IMR-90 (cell line): ENCODE results near the gene PLCB2. TPM values are rescaled to one million over a fixed set of nuclear protein-coding genes. Genes with fewer than 3 reads are reported as not detected.

ENCODE experiments used
- ATAC-seq: fragments of 200-7000 bp; cut with Tn5 transposase; 2 replicates; pipeline ENCODE4 v1.9.1; 2020; ENCODE audit warnings: low read depth, mild to moderate bottlenecking, moderate library complexity
- BruUV-seq: library from RNA; stranded (reverse); fragments of 400-500 nt; replicated peaks from 2 replicates; lab custom pipeline; 2021; lab: Mats Ljungman, UMichigan
- CTCF ChIA-PET: fragments of 300-600 bp; formaldehyde crosslinking; extraction: SDS; loops from one replicate; lab custom pipeline; 2021; ENCODE audit warnings: antibody characterized with exemption; lab: Yijun Ruan, JAX
- POLR2A ChIA-PET: fragments of 300-600 bp; sonication (Branson Sonifier 250); formaldehyde crosslinking; loops from one replicate; lab custom pipeline; 2022; ENCODE audit warnings: antibody characterized with exemption; ENCODE audit not compliant: unreplicated experiment; lab: Charles Lee
- DNase-seq: peaks from one replicate; pipeline ENCODE4 v3.0.0; 2013
- H2AFZ ChIP-seq: replicated peaks from 2 replicates; pipeline ENCODE3; 2013; ENCODE audit warnings: low read length, mild to moderate bottlenecking; ENCODE audit not compliant: poor library complexity
- H2AK5ac ChIP-seq: 2 replicates; pipeline ENCODE4 v1.6.1; 2013; ENCODE audit warnings: low read depth, low read length, inconsistent platforms
- H2AK9ac ChIP-seq: replicated peaks from 2 replicates; pipeline ENCODE3; 2013; ENCODE audit warnings: mild to moderate bottlenecking, low read depth, low read length, moderate library complexity; ENCODE audit not compliant: poor library complexity
- H2BK120ac ChIP-seq: 2 replicates; pipeline ENCODE4 v1.6.1; 2013; ENCODE audit warnings: low read depth, low read length, inconsistent platforms
- H2BK15ac ChIP-seq: 3 replicates; pipeline ENCODE4 v1.6.1; 2013; ENCODE audit warnings: low read depth, low read length, inconsistent platforms
- H2BK20ac ChIP-seq: 2 replicates; pipeline ENCODE4 v1.6.1; 2013; ENCODE audit warnings: low read depth, mild to moderate bottlenecking, inconsistent platforms, low read length, moderate library complexity
- H2BK5ac ChIP-seq: 2 replicates; pipeline ENCODE4 v1.6.1; 2013; ENCODE audit warnings: mild to moderate bottlenecking, low read depth, low read length, inconsistent platforms; ENCODE audit not compliant: poor library complexity, severe bottlenecking
- H3K14ac ChIP-seq: replicated peaks from 2 replicates; pipeline ENCODE4 v1.6.1; 2013; ENCODE audit warnings: low read depth, low read length, inconsistent platforms
- H3K18ac ChIP-seq: 2 replicates; pipeline ENCODE4 v1.6.1; 2013; ENCODE audit warnings: low read depth, low read length, control low read depth
- H3K23ac ChIP-seq: 2 replicates; pipeline ENCODE4 v1.6.1; 2013; ENCODE audit warnings: low read depth, low read length, inconsistent platforms
- H3K27ac ChIP-seq: 2 replicates; pipeline ENCODE4 v1.5.1; 2013; ENCODE audit warnings: mild to moderate bottlenecking, control low read depth, low read length; ENCODE audit not compliant: insufficient read depth
- H3K27me3 ChIP-seq: 2 replicates; pipeline ENCODE4 v1.6.1; 2013; ENCODE audit warnings: low read length; ENCODE audit not compliant: control insufficient read depth, insufficient read depth
- H3K36me3 ChIP-seq: 2 replicates; pipeline ENCODE4 v1.6.1; 2013; ENCODE audit warnings: low read length, mixed read lengths; ENCODE audit not compliant: control insufficient read depth, insufficient read depth
- H3K4ac ChIP-seq: 2 replicates; pipeline ENCODE4 v1.6.1; 2013; ENCODE audit warnings: low read depth, low read length, inconsistent platforms
- H3K4me1 ChIP-seq: 2 replicates; pipeline ENCODE4 v1.6.1; 2013; ENCODE audit warnings: low read length, mixed read lengths; ENCODE audit not compliant: control insufficient read depth, insufficient read depth
- H3K4me2 ChIP-seq: 2 replicates; pipeline ENCODE4 v1.6.1; 2013; ENCODE audit warnings: low read depth, mild to moderate bottlenecking, control low read depth, low read length, moderate library complexity
- H3K4me3 ChIP-seq: 2 replicates; pipeline ENCODE4 v1.5.1; 2013; ENCODE audit warnings: low read depth, mild to moderate bottlenecking, control low read depth, low read length, moderate library complexity; ENCODE audit not compliant: insufficient read depth
- H3K56ac ChIP-seq: 2 replicates; pipeline ENCODE4 v1.6.1; 2013; ENCODE audit warnings: low read length, inconsistent platforms; ENCODE audit not compliant: insufficient read depth; ENCODE audit errors: extremely low read depth
- H3K79me1 ChIP-seq, 2 experiments: 2 replicates each; pipeline ENCODE4 v1.6.1; 2013; ENCODE audit warnings: low read length in 2 of 2, inconsistent platforms in 1 of 2, low read depth in 1 of 2
- H3K9ac ChIP-seq: 2 replicates; pipeline ENCODE4 v1.6.1; 2013; ENCODE audit warnings: low read depth, low read length, control low read depth
- H3K9me1 ChIP-seq: 2 replicates; pipeline ENCODE4 v1.6.1; 2013; ENCODE audit warnings: low read length, inconsistent platforms; ENCODE audit not compliant: insufficient read depth
- H3K9me3 ChIP-seq: 2 replicates; pipeline ENCODE4 v1.6.1; 2013; ENCODE audit warnings: low read length; ENCODE audit not compliant: control insufficient read depth, insufficient read depth
- H4K20me1 ChIP-seq: 2 replicates; pipeline ENCODE4 v1.6.1; 2013; ENCODE audit warnings: low read length, inconsistent platforms; ENCODE audit not compliant: insufficient read depth
- H4K5ac ChIP-seq: 2 replicates; pipeline ENCODE4 v1.6.1; 2013; ENCODE audit warnings: mild to moderate bottlenecking, low read depth, low read length, control low read depth
- H4K8ac ChIP-seq, 2 experiments: 2 replicates each; pipeline ENCODE4 v1.6.1; 2013; ENCODE audit warnings: low read depth in 2 of 2, low read length in 2 of 2, control low read depth in 1 of 2, inconsistent platforms in 1 of 2
- H4K91ac ChIP-seq: 2 replicates; pipeline ENCODE4 v1.6.1; 2013; ENCODE audit warnings: low read depth, low read length, inconsistent platforms; ENCODE audit not compliant: insufficient read depth
- CEBPB ChIP-seq: IDR thresholded peaks from 2 replicates; pipeline ENCODE4 v1.6.1; 2012; ENCODE audit warnings: low read depth, low read length, improper control_type of control experiment
- MXI1 ChIP-seq: IDR thresholded peaks from 2 replicates; pipeline ENCODE4 v1.6.1; 2012; ENCODE audit warnings: low read depth, mild to moderate bottlenecking, low read length, moderate library complexity, borderline replicate concordance
- WGBS, 2 experiments: methylation state at CpG; one replicate each; pipeline versions ENCODE4 v1.1.5 to v1.1.7; 2013; ENCODE audit warnings: missing lambda C conversion rate in 2 of 2; ENCODE audit not compliant: insufficient read length in 1 of 2; ENCODE audit errors: extremely low coverage in 2 of 2; 5-methylcytosine and 5-hydroxymethylcytosine counted together
- dilution Hi-C: fragments of 300-500 bp; cut with HindIII; formaldehyde crosslinking; loops from one replicate; pipeline ENCODE4 v1.14.3; 2018; ENCODE audit warnings: low sequenced_read_pairs; ENCODE audit not compliant: unreplicated experiment
- in situ Hi-C: fragments of 300-500 bp; cut with MboI; formaldehyde crosslinking; loops from 3 replicates; pipeline ENCODE4 v1.14.3; 2019; ENCODE audit warnings: low sequenced_read_pairs, inconsistent platforms, mixed read lengths
- intact Hi-C: fragments of 100-400 bp; cut with micrococcal nuclease; formaldehyde crosslinking; loops from 2 replicates; pipeline ENCODE4 v1.10.0; 2022
- polyA plus RNA-seq, 3 experiments: library from polyadenylated mRNA; depleted of rRNA; stranded (reverse); fragments of >200 nt; gene quantifications; 2 replicates each; pipeline ENCODE4 v1.2.3, GENCODE V29; 2012; ENCODE audit warnings: low replicate concordance in 1 of 3
- total RNA-seq: library from RNA; depleted of rRNA; stranded (reverse); fragments of >200 nt; gene quantifications from 2 replicates; pipeline ENCODE4 v1.2.3, GENCODE V29; 2012

The PLCB2 gene
- total and polyA plus RNA-seq, 2 of the 4 experiments (the other 2 are of a cell fraction) = 0.18 to 1.4 TPM

DNA sequence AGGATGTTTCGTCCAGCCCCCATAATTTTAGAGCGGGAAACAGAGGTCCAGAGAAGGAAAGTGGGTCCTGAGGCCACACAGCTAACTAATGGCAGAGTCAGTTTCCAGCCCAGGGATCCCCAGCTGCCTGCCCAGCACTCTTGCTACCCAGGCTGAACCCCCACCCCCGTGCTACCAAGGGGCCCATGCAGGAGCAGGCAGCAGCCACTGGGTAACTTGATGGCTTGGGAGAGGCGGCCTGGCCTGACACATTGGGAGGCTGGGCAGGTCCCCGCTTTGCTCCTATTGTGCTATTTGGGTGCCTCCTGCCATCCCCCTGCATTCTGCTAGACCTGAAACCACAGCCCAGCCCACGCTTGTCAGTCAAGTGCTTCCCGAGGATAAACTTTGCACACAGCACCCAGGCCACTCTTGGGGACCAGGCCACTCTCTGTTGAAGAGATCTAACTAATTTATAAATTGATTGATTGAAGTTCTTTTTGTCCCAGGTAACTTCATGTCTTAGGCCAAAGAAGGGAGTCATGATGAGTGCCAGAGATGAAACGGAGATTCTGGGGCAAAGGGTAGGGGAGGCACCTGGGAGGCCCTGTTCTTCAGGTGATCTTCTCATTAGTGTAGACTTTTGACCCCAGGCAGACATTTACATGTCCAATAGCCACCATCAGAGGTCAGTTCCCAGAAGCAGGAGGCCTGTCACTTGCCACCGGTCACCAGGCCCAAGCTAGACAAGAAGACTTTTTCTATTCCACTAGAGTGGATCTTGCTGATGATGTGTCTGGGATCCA lies 61.9 kb downstream of the PLCB2 start:
- intact Hi-C loops = no loop called here
- no peak for DNase-seq
- 71% methylated on average over 1 of the region's 9 CpGs; no CpG with 5 or more reads in 1 of the 2 experiments for WGBS, 2 experiments

More for the DNA sequence above, 61.9 kb downstream of the PLCB2 start:
- no peak overlapping the region for H2AFZ ChIP-seq
- no peak overlapping the region for H4K5ac ChIP-seq
- H3K27me3 ChIP-seq = peaks cover 34% of the 10 kb centered on the region
- no peak overlapping the region for H2AK5ac ChIP-seq
- H4K91ac ChIP-seq = no peak overlapping the region
- no peak overlapping the region for H4K8ac ChIP-seq
- no peak overlapping the region for H2BK5ac ChIP-seq
- dilution Hi-C loops (no loop called here), in situ Hi-C loops (no loop called here)
- BruUV-seq = no TSS peak
- H3K14ac ChIP-seq = no peak overlapping the region
- no peaks in the 10 kb centered on the region for H3K79me1 ChIP-seq
- no peaks in the 10 kb centered on the region for H3K9me1 ChIP-seq
- H2BK15ac ChIP-seq = no peak overlapping the region
- no peak overlapping the region for H3K23ac ChIP-seq
- H4K20me1 ChIP-seq = no peaks in the 10 kb centered on the region
- no peak overlapping the region for H2BK120ac ChIP-seq
- CTCF ChIA-PET = interaction anchor here (0.8 kb wide), 1 partner anchor 29 kb away, joined by 3 read pairs; no protein-coding TSS in a partner anchor
- H3K9ac ChIP-seq = no peak overlapping the region
- no peaks in the 10 kb centered on the region for H3K4me1 ChIP-seq
- no peak overlapping the region for H3K56ac ChIP-seq
- no peaks in the 10 kb centered on the region for H3K9me3 ChIP-seq
- POLR2A ChIA-PET = no interaction called here
- H3K18ac ChIP-seq = no peak overlapping the region
- no peak overlapping the region for H3K27ac ChIP-seq
- no peak overlapping the region for H2AK9ac ChIP-seq
- ATAC-seq = no peak
- no peak overlapping the region for H3K4me2 ChIP-seq
- no peak overlapping the region for H3K4ac ChIP-seq
- no peaks in the 10 kb centered on the region for H3K36me3 ChIP-seq
- H2BK20ac ChIP-seq = no peak overlapping the region
- TF ChIP-seq MXI1 (no peak), CEBPB (no peak)
- H3K4me3 ChIP-seq = no peak overlapping the region
